IMR-90 (cell line): ENCODE measurements around the gene MAP3K7CL. TPM values are rescaled to one million over a fixed set of nuclear protein-coding genes. Genes with fewer than 3 reads are reported as not detected.

Experiments
- BHLHE40 ChIP-seq: fragments of 150-350 bp; IDR thresholded peaks from 2 replicates; pipeline ENCODE4 v1.6.1; 2016; ENCODE audit warnings: mild to moderate bottlenecking, low read depth, low read length
- MXI1 ChIP-seq: IDR thresholded peaks from 2 replicates; pipeline ENCODE4 v1.6.1; 2012; ENCODE audit warnings: low read depth, mild to moderate bottlenecking, low read length, moderate library complexity, borderline replicate concordance
- POLR2A ChIP-seq: IDR thresholded peaks from 2 replicates; pipeline ENCODE4 v1.6.1; 2012; ENCODE audit warnings: mild to moderate bottlenecking, low read depth, low read length
- RCOR1 ChIP-seq: IDR thresholded peaks from 2 replicates; pipeline ENCODE4 v1.6.1; 2012; ENCODE audit warnings: mild to moderate bottlenecking, low read length, improper control_type of control experiment; ENCODE audit not compliant: insufficient replicate concordance
- SMC3 ChIP-seq: fragments of 150-350 bp; IDR thresholded peaks from 2 replicates; pipeline ENCODE4 v1.6.1; 2016; ENCODE audit warnings: low read depth, mild to moderate bottlenecking, antibody characterized with exemption, low read length, moderate library complexity
- polyA plus RNA-seq, 3 experiments: library from polyadenylated mRNA; depleted of rRNA; stranded (reverse); fragments of >200 nt; gene quantifications; 2 replicates each; pipeline ENCODE4 v1.2.3, GENCODE V29; 2012; ENCODE audit warnings: low replicate concordance in 1 of 3
- total RNA-seq: library from RNA; depleted of rRNA; stranded (reverse); fragments of >200 nt; gene quantifications from 2 replicates; pipeline ENCODE4 v1.2.3, GENCODE V29; 2012

MAP3K7CL gene
- total and polyA plus RNA-seq, 2 of the 4 experiments (the other 2 are of a cell fraction): 21.0 to 22.3 TPM

- TF ChIP-seq SMC3 (no peak), BHLHE40 (peak; percentile 82; the same call in 1 of the 2 replicates), RCOR1 (peak; percentile 33), POLR2A (no peak; the same call in 1 of the 2 replicates), MXI1 (0 out of 2 replicates have a peak, but pooled peaks have one; percentile 55)
Observed at GRCh38 chr21:29130270-29130969, at the start of gene MAP3K7CL (continued).
